Iris pigment epithelial cell (primary cell): ENCODE results near the gene GABARAPL1.

Source experiments
- DNase-seq: peaks from one replicate; pipeline ENCODE4 v3.0.0-alpha.2; 2011; ENCODE audit warnings: low read depth

The GABARAPL1 gene

GRCh38 chr12:10234562-10234961 lies 21.9 kb downstream of the GABARAPL1 start:
- no peak for DNase-seq

GRCh38 chr12:10235761-10236631 lies 23.3 kb downstream of the GABARAPL1 start:
- DNase-seq = peak; percentile 47

- DNase-seq = no peak
Measured at GRCh38 chr12:10236720-10237119, 24.0 kb downstream of the GABARAPL1 start.

- no peak for DNase-seq
Measured at GRCh38 chr12:10238526-10238925, 25.8 kb downstream of the GABARAPL1 start.

GRCh38 chr12:10241290-10241689 lies 28.6 kb downstream of the GABARAPL1 start:
- DNase-seq = peak; percentile 60

- DNase-seq = peak; percentile 72
Measured at GRCh38 chr12:10241727-10242126, 29.1 kb downstream of the GABARAPL1 start.

GRCh38 chr12:10242539-10242938 lies 29.9 kb downstream of the GABARAPL1 start:
- no peak for DNase-seq

- DNase-seq = no peak
Measured at GRCh38 chr12:10243818-10244520, 31.3 kb downstream of the GABARAPL1 start.

- DNase-seq = no peak
Measured at GRCh38 chr12:10247436-10248058, 34.9 kb downstream of the GABARAPL1 start.

- DNase-seq = no peak
Measured at GRCh38 chr12:10249690-10250455, 37.2 kb downstream of the GABARAPL1 start.

- DNase-seq = no peak
Measured at GRCh38 chr12:10251669-10252068, 39.0 kb downstream of the GABARAPL1 start.

GRCh38 chr12:10252201-10252600 lies 39.5 kb downstream of the GABARAPL1 start:
- DNase-seq = no peak

GRCh38 chr12:10256064-10256463 lies 43.4 kb downstream of the GABARAPL1 start:
- DNase-seq = no peak

GRCh38 chr12:10260927-10261326 lies 48.2 kb downstream of the GABARAPL1 start:
- no peak for DNase-seq

GRCh38 chr12:10268037-10268436 lies 55.4 kb downstream of the GABARAPL1 start:
- DNase-seq = no peak

- peak; percentile 19 for DNase-seq
Measured at GRCh38 chr12:10272467-10272866, 59.8 kb downstream of the GABARAPL1 start.
